ENCODE measurements around the gene TMEM203.

TMEM203 gene

GRCh38 chr9:137228968-137229896, 23.8 kb upstream of the TMEM203 start:
- no peak for DNase-seq

DNA sequence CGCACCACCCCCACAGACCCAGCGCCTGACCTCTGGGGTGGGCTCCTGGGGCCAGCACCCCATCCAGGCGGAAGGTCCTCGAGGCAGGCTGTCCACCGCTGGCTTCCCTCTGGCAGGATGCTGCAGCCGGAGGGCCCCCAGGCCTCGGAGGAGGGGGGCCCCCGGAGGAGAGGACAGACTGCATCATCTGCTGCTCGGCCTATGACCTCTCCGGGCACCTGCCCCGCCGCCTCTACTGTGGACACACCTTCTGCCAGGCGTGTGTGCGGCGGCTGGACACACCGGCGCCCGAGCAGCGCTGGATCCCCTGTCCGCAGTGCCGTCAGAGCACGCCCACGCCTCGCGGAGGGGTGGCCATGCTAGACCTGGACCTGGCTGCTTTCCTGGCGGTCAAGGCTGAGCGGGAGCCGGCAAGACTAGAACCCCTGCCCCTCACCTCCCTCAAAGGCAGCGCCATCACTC, 23.1 kb upstream of the TMEM203 start:
- DNase-seq: no peak

DNA sequence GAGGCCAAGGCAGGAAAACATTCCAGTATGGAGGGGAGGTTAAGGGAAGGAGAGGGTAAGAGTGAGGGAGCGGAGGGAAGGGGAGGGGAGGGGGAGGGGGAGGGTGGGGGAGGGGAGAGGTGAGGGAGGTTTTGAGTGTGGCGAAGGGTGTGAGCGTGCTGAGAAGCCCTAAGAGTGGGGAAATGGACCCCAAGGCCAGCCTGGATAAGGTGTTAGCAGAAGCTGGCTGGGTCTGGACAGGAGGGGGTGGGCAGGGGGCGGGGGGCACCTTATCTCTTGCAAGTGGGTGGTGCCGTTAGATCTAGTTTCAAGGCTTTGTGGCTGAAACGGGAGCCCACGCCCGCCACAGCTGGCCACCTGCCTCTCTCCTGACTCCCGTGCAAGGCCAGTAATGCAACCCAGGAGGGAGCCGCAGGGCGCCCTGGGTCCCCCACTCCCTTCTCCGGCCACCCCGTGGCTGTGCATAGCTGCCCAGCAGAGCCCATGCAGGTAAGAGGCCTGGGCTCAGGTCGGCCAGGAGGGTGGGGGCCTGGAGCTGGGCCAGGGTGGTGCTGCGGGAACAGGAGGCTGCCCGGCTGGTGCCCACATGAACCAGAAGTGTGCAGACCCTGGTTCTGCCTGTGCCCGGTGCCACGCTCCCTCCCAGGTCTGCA, 22.5 kb upstream of the TMEM203 start:
- no peak for DNase-seq

GRCh38 chr9:137227054-137227852, 21.8 kb upstream of the TMEM203 start, which contains the start of gene RNF224:
Gene RNF224 (plus strand): TSS chr9:137227502. CDS start chr9:137228336, 834 bp downstream.
- peak; percentile 98 for DNase-seq

DNA sequence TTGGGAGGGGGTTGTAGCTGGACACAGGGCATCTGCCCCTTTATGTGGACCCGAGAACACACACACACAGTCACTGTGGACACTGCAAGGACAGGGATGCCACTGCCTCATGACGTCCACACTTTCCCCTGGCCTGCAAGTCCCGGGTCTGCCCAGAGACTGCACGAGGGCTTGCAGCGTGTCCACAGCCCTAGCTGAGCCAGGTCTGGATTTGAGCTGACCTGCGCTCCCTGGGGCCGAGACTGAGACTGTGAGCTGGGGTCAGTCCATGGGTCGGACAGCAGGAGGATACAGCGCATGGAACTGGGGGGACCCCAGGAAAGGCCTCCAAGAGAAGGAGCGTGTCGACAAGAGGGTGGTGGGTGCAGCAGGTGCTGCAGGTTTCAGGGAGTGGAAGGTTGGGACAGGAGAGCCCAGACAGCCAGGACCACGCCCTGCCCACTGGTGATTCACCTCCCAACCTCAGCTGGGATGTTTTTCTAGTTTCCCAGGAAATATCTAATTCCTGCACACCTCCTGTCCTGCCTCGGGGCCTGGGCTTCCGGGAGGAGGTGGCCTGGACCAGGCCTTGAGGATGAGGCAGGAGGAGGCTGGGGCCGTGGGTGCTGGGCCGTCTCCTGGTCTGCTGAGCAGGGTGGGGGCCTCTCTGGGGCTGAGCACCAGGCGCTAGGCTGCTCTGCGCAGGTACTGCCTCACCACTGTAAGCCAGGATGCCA, 21.0 kb upstream of the TMEM203 start:
- no peak for DNase-seq

DNA sequence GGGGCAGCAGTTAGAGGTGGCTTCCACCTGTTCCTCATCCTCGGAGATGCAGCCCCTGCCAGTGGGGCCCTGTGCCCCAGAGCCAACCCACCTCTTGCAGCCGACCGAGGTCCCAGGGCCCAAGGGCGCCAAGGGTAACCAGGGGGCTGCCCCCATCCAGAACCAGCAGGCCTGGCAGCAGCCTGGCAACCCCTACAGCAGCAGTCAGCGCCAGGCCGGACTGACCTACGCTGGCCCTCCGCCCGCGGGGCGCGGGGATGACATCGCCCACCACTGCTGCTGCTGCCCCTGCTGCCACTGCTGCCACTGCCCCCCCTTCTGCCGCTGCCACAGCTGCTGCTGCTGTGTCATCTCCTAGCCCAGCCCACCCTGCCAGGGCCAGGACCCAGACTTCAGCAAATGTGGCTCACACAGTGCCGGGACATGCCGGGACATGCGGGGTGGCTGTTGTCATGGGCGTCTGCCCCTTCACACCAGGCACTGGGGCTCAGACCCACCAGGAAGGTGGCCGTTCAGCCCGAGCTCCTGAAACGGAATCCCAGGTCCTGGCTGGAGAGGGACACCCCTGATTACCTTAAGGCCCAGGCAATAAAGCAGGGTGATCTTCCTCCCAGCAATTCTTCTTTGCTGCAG, 20.4 kb upstream of the TMEM203 start:
- no peak for DNase-seq

GRCh38 chr9:137224830-137225694, 19.6 kb upstream of the TMEM203 start, which contains the start of gene CYSRT1:
Gene CYSRT1 (plus strand): TSS chr9:137225174. CDS start chr9:137225622, 448 bp downstream.
- DNase-seq: no peak

DNA sequence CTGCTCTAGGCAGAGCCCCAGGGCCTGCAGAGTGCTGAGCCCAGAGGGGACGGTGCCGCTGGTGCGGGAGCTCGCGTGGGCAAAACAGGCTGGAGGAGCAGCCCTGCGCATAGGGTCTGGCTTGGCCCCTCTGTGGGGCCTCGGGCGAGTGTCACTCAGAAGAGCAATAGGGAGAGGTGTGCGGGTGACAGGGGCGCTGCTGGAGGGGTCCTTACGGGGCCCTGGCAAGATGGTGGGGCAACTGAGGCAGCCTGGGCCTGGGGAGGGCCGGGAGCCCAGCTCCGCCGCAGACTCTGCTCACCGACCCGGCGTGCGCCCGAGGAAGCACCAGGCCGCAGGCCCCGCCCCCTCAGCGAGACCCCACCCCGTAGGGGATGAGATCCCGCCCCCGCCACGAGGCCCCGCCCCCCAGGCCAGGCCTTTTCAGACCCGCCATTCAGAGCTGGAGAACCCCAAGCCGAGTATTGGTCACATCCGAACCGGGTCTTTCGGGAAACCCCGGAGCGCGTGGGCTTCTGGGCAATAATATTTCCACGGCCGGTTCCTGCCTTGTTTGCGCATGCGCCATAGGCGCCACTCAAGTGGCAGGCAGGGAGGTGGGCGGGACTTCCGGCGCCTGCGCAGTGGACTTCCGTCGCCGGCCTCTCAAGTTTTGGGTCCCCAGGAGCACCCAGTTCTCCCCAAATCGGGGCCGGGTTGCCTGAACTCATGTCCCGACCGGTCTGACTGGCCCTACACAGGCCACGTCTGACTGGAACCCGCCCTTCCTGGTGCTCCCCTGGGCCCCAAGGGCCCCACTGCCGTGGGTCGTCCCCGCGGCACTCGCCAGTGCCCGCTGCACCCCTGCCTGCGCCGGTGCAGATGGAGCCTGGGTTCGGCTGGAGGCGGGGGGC, 17.9 kb upstream of the TMEM203 start:
- DNase-seq: peak; percentile 99

- no peak for DNase-seq
Measured at GRCh38 chr9:137222190-137223077, 17.0 kb upstream of the TMEM203 start, which contains the start of gene RNF208. Gene RNF208 (minus strand): TSS chr9:137222240. CDS start chr9:137221212, 1,028 bp downstream.

DNA sequence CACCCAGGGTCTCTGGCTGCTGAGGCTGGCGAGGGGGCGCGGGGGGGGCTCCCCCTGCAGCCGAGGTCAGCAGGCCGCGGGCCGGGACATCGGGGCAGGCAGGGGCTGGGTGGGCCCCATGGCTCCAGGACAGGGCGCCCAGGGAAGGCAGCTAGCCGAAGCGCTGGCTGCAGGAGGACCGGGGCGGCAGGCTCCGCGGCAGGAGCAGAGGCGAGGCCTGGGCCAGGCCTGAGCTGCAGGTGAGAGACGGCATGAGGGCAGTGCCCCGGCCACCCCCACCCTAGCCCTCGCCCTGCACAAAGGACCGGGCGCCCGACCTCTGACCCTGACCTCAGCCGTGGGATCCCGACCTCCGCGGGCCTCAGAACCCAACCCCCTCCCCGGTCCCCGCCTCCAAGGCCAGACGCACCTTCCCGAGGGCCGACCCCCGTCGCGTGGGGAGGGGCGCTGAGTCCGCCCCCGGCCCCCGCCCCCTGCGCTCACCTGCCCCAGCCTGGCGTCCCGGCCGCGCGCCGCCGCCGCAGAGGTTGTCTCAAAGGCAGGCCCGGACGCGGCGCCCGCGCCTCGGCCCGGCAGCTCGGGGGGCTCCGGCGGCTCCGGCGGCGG, 16.2 kb upstream of the TMEM203 start:
- no peak for DNase-seq

DNA sequence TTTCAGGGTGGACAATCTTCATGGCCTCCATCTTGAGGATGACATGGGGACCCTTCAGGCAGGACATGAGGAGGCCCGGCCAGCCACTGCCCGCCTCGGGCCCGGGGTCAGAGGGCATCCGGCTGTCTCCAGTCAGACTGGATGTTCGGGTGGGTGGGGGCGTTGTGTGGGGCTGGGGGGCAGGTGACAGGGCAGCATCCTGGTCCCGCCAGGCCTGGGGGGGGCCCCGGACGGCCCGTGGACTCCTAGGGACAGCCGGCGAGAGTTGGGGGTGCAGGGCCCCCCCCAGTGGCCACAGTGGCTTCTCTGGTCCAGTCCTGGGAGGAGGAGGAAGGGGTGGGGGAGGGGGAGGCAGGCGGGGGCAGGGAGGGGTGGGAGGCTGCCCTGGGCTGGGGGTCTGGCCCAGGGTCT, 15.7 kb upstream of the TMEM203 start:
- DNase-seq: no peak

DNA sequence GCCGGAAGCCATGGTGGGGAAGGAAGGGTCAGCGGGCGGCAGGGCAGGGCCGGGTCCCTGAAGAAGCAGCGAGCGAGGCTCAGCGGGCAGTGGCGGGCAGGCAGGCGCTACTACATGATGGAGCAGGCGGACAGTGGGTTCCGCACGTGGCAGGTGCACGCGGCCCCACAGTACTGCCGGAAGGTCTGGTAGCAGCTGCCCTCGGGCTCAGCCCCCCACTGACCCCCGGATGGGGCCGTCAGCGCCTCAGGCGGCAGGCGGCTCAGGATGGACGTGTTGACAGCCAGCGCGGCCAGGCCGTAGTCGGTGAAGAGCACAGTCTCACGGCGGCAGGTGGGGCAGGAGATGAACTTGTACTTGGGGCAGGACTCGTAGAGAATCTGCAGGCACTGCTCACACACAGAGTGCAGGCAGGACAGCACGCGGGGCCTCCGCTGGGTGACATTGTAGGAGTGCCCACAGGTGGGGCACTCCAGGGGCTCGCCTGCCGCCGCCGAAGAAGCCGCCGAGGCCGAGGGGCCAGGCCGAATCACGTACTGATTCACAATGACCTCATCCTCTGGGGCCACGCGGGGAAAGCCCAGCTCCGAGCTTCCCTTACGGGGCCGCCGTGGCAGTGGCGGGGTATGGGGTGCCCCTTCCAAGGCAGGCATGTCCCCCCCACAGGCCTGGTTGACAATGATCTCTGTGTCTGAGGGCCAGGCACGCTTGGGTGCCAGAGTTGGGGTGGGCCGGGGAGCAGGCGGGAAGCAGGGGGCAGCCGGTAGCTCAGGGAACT, 15.1 kb upstream of the TMEM203 start:
- DNase-seq: no peak

DNA sequence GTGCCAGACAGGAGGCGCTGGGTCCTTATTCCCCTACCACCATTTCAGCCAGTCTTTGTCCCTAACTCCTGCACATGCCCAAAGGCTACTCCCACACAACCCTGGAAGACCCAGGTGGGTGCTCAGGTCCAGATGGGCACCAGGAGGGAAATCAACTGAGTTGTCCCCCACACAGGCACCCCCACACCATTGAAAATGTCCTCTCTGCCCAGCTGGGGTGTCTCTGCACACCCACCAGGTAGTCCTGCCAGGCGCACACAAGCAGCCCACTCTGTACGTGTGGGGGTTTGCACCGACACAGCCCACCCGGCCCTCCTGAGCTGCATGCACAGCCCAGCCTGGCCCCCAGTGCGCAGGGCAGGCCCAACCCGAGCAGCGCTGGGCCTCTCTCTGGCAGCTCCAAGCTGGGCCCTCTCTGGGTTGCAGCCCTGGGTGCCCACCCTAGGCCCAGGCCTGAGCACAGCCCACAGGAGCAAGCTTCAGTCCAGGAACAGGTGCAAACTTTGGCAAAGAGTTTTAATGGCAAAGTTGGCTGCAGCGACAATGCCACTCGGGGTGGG, 14.4 kb upstream of the TMEM203 start:
- no peak for DNase-seq

- DNase-seq: no peak
Measured at GRCh38 chr9:137218754-137219271, 13.4 kb upstream of the TMEM203 start.

- no peak for DNase-seq
Measured at GRCh38 chr9:137218212-137218753, 12.8 kb upstream of the TMEM203 start.

Data from 8988T (cell line).